Endothelial cell of umbilical vein (primary cell): Measurements from ENCODE around the gene RPRD2. TPM values are rescaled to one million over a fixed set of nuclear protein-coding genes. Genes with fewer than 3 reads are reported as not detected.

Experiments
- BruUV-seq: library from RNA; stranded (reverse); fragments of 400-500 nt; replicated peaks from 2 replicates; lab custom pipeline; 2021; lab: Mats Ljungman, UMichigan
- CTCF ChIA-PET: fragments of 300-600, 350-600 bp; sonication (Branson Sonifier 250); formaldehyde crosslinking; loops from one replicate; lab custom pipeline; 2021; ENCODE audit warnings: antibody characterized with exemption, inconsistent platforms; lab: Charles Lee
- POLR2A ChIA-PET: fragments of 300-600, 350-600 bp; sonication (Branson Sonifier 250); formaldehyde crosslinking; loops from one replicate; lab custom pipeline; 2021; ENCODE audit warnings: antibody characterized with exemption, inconsistent platforms; lab: Charles Lee
- DNase-seq: peaks from one replicate; pipeline ENCODE4 v3.0.0-alpha.2; 2011; ENCODE audit warnings: low read depth, low spot score
- FAIRE-seq: peaks from 2 replicates; lab custom pipeline; 2011; peaks lifted over from hg19 to GRCh38; lab: Jason Lieb, UNC
- H2AFZ ChIP-seq: 2 replicates; pipeline ENCODE4 v1.6.0; 2012; ENCODE audit warnings: low read depth, low read length, control low read depth, inconsistent platforms
- H3K27ac ChIP-seq: 2 replicates; pipeline ENCODE4 v1.5.1; 2011; ENCODE audit warnings: low read depth, mild to moderate bottlenecking, control low read depth, low read length, moderate library complexity; ENCODE audit not compliant: insufficient read depth
- H3K27me3 ChIP-seq, 2 experiments: 2 replicates each; pipeline versions ENCODE4 v1.6.0 to v1.6.1; 2011; ENCODE audit warnings: low read length in 2 of 2, mixed read lengths in 1 of 2; ENCODE audit not compliant: control insufficient read depth in 2 of 2, insufficient read depth in 2 of 2
- H3K36me3 ChIP-seq, 2 experiments: 2 replicates in 1 of 2; 3 replicates in 1 of 2; pipeline ENCODE4 v1.5.1; 2011; ENCODE audit warnings: low read length in 2 of 2, mild to moderate bottlenecking in 1 of 2, moderate library complexity in 1 of 2; ENCODE audit not compliant: control insufficient read depth in 2 of 2, insufficient read depth in 2 of 2; ENCODE audit errors: extremely low read depth in 1 of 2
- H3K4me1 ChIP-seq: 3 replicates; pipeline ENCODE4 v1.5.1; 2011; ENCODE audit warnings: mild to moderate bottlenecking, low read length; ENCODE audit not compliant: control insufficient read depth, insufficient read depth; ENCODE audit errors: extremely low read depth
- H3K4me2 ChIP-seq: 2 replicates; pipeline ENCODE4 v1.6.1; 2011; ENCODE audit warnings: low read length, control low read depth, mixed read lengths; ENCODE audit not compliant: insufficient read depth
- H3K4me3 ChIP-seq, 3 experiments: fragments of 200-600 bp in 1 of 3; sonication (generic), shearing (Covaris generic) in 1 of 3; replicated peaks in 1 of 3; 2 replicates each; pipeline ENCODE4 v1.5.1; 2011 to 2016; ENCODE audit warnings: control low read depth in 3 of 3, low read length in 3 of 3, mild to moderate bottlenecking in 2 of 3, inconsistent platforms in 1 of 3, low read depth in 1 of 3, moderate library complexity in 1 of 3; ENCODE audit not compliant: insufficient read depth in 1 of 3
- H3K79me2 ChIP-seq: 2 replicates; pipeline ENCODE4 v1.6.0; 2012; ENCODE audit warnings: low read length, inconsistent platforms; ENCODE audit not compliant: control insufficient read depth, insufficient read depth
- H3K9ac ChIP-seq: replicated peaks from 2 replicates; pipeline ENCODE3; 2011; ENCODE audit warnings: low read length, control low read depth; ENCODE audit not compliant: insufficient read depth; ENCODE audit errors: extremely low read depth
- H3K9me1 ChIP-seq: replicated peaks from 3 replicates; pipeline ENCODE4 v1.6.0; 2011; ENCODE audit warnings: mild to moderate bottlenecking, low read length; ENCODE audit not compliant: control insufficient read depth, insufficient read depth; ENCODE audit errors: extremely low read depth
- H3K9me3 ChIP-seq: replicated peaks from 2 replicates; pipeline ENCODE4 v1.5.1; 2012; ENCODE audit warnings: low read length, inconsistent platforms; ENCODE audit not compliant: control insufficient read depth, insufficient read depth
- H4K20me1 ChIP-seq: replicated peaks from 2 replicates; pipeline ENCODE3; 2011; ENCODE audit warnings: mild to moderate bottlenecking, low read length; ENCODE audit not compliant: control insufficient read depth, insufficient read depth; ENCODE audit errors: extremely low read depth
- CTCF ChIP-seq, 2 donors: IDR thresholded peaks; 1 replicate in 1 of 2; 2 replicates in 1 of 2; pipeline ENCODE4 v1.5.1; 2011; ENCODE audit warnings: low read length in 2 of 2, mild to moderate bottlenecking in 2 of 2, moderate library complexity in 2 of 2, control low read depth in 1 of 2, inconsistent platforms in 1 of 2, low read depth in 1 of 2; ENCODE audit not compliant: insufficient read depth in 1 of 2; ENCODE audit errors: extremely low read depth in 1 of 2
- EZH2 ChIP-seq: IDR thresholded peaks from 2 replicates; pipeline ENCODE4 v1.6.1; 2012; ENCODE audit warnings: borderline replicate concordance, low read depth, mild to moderate bottlenecking, moderate library complexity, low read length, inconsistent platforms; ENCODE audit not compliant: severe bottlenecking
- FOS ChIP-seq: IDR thresholded peaks from 2 replicates; pipeline ENCODE4 v1.6.1; 2011; ENCODE audit warnings: mild to moderate bottlenecking, low read length, moderate library complexity, borderline replicate concordance; ENCODE audit not compliant: insufficient read depth
- GATA2 ChIP-seq: IDR thresholded peaks from 2 replicates; pipeline ENCODE4 v1.7.0; 2011; ENCODE audit warnings: low read depth, mild to moderate bottlenecking, moderate library complexity, mixed read lengths, low read length; ENCODE audit not compliant: insufficient read length, insufficient read depth
- JUN ChIP-seq: IDR thresholded peaks from 2 replicates; pipeline ENCODE4 v1.6.1; 2011; ENCODE audit warnings: borderline replicate concordance, low read depth; ENCODE audit not compliant: insufficient read length, insufficient read depth
- MAX ChIP-seq: IDR thresholded peaks from 2 replicates; pipeline ENCODE4 v1.6.1; 2011; ENCODE audit not compliant: insufficient read depth, insufficient read length
- MYC ChIP-seq: IDR thresholded peaks from one replicate; pipeline ENCODE4 v1.6.1; 2011; ENCODE audit warnings: mild to moderate bottlenecking, low read depth, low read length
- POLR2A ChIP-seq: IDR thresholded peaks from 2 replicates; pipeline ENCODE4 v1.6.1; 2012; ENCODE audit warnings: low read depth, mild to moderate bottlenecking, control low read depth, low read length
- POLR2AphosphoS5 ChIP-seq: IDR thresholded peaks from 2 replicates; pipeline ENCODE4 v1.6.1; 2012; ENCODE audit warnings: low read depth, mild to moderate bottlenecking, control low read depth, low read length, moderate library complexity; ENCODE audit not compliant: insufficient read depth
- dilution Hi-C: fragments of 300-500 bp; cut with MboI; formaldehyde crosslinking; loops from one replicate; pipeline ENCODE4 v1.15.0; 2019; ENCODE audit warnings: low sequenced_read_pairs; ENCODE audit not compliant: extremely low pct_ligation_motif_present
- intact Hi-C: fragments of 100-400 bp; cut with micrococcal nuclease; formaldehyde crosslinking; loops from one replicate; pipeline ENCODE4 v1.10.0; 2022
- polyA plus RNA-seq, 4 experiments: library from polyadenylated mRNA; depleted of rRNA in 3 of 4; stranded (reverse) in 3 of 4; unstranded in 1 of 4; fragments of >200 nt; gene quantifications; 2 replicates each; pipeline versions ENCODE4 v1.2.1 to v1.2.3, GENCODE V29; 2011 to 2012; ENCODE audit warnings: missing spikeins in 1 of 4
- total RNA-seq: library from RNA; stranded (reverse); gene quantifications from 2 replicates; pipeline ENCODE4 v1.2.3, GENCODE V29; 2021

The RPRD2 gene
- total and polyA plus RNA-seq, 2 donors (not counting 3 experiments of a cell fraction or from before 2014, with no cell fraction given): 12.9 to 23.9 TPM

GRCh38 chr1:150409504-150410362 is 45.8 kb downstream of the RPRD2 start:
- Histone ChIP-seq H3K27ac (no peak overlapping the region), H2AFZ (no peak overlapping the region), H3K79me2 (peaks cover 41% of the 10 kb centered on the region), H3K27me3 (no peaks in the 10 kb centered on the region), H3K9me1 (no peaks in the 10 kb centered on the region), H3K4me3 (no peak overlapping the region), H3K9me3 (no peaks in the 10 kb centered on the region), H4K20me1 (peaks cover 2% of the 10 kb centered on the region), H3K9ac (no peak overlapping the region), H3K4me2 (no peak overlapping the region), H3K4me1 (no peaks in the 10 kb centered on the region), H3K36me3 (no peaks in the 10 kb centered on the region)
- FAIRE-seq (no peak), DNase-seq (no peak)
- dilution Hi-C loops: no loop called here
- POLR2A ChIA-PET: no interaction called here
- intact Hi-C loops: no loop called here
- CTCF ChIA-PET: no interaction called here
- no TSS peak for BruUV-seq
- TF ChIP-seq MAX (no peak), POLR2AphosphoS5 (no peak), MYC (no peak), EZH2 (no peak), CTCF (IDR thresholded peaks at IDR 0.05; ENCODE audit: extremely low read depth in 1 of 2, insufficient read depth in 1 of 2, low read depth in 1 of 2, low read length in 2 of 2) (no peak), JUN (no peak), POLR2A (no peak), GATA2 (no peak), FOS (no peak)
